K562 treated with DMSO at 1 percent for 24 hours (cell line): ENCODE results near the gene STX12. TPM values are rescaled to one million over a fixed set of nuclear protein-coding genes. Genes with fewer than 3 reads are reported as not detected.

Experiments used
- total RNA-seq: library from RNA; unstranded; fragments of 300-600 nt; gene quantifications from 2 replicates; pipeline ENCODE4 v1.2.3, GENCODE V29; 2022; ENCODE audit warnings: low read depth; ENCODE audit not compliant: insufficient read depth

STX12 gene
- 28.6 and 30.3 TPM in 2 replicates for total RNA-seq

DNA sequence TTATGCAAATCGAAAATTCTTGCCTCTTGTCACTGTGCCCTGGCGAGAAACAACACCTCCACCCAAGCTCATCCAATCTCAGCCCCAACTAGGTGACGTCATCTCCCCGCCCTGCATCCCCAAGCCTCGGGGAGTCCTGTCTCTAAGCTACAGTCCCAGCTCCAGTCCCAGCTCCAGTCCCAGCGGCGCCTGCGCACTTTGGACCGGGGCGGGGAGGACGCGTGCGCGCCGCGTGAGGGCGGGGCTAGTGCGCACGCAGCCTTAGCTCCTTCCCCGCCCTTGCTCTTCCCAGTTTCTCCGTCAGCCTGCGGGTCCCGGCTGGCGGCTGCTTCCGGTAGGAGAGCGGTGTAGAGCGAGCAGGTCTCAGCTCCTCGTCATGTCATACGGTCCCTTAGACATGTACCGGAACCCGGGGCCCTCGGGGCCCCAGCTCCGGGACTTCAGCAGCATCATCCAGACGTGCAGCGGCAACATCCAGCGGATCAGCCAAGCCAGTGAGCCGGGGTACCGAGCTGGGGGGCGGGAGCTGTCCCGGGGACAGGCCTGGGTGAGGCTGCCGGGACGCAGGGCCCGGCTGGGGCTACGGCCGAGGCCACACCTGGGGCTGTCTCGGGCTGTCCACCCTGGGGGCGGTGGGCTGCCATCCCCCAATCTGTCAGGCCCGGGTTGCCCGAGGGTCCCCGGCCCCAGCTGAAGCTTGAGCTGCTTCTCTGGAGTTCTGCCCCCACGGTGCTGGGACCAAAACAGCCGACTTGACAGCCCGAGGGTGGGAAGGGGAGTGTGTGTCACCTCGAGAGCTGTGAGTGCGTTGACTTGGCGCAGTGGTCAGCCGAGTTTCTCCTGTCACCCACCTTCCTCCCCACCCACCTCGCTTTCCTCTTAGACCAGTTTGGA is at the start of gene STX12:
STX12 (plus strand) TSS at position 288 of the 894 bp plus-strand sequence; CDS start at position 377, 89 bp downstream.

DNA sequence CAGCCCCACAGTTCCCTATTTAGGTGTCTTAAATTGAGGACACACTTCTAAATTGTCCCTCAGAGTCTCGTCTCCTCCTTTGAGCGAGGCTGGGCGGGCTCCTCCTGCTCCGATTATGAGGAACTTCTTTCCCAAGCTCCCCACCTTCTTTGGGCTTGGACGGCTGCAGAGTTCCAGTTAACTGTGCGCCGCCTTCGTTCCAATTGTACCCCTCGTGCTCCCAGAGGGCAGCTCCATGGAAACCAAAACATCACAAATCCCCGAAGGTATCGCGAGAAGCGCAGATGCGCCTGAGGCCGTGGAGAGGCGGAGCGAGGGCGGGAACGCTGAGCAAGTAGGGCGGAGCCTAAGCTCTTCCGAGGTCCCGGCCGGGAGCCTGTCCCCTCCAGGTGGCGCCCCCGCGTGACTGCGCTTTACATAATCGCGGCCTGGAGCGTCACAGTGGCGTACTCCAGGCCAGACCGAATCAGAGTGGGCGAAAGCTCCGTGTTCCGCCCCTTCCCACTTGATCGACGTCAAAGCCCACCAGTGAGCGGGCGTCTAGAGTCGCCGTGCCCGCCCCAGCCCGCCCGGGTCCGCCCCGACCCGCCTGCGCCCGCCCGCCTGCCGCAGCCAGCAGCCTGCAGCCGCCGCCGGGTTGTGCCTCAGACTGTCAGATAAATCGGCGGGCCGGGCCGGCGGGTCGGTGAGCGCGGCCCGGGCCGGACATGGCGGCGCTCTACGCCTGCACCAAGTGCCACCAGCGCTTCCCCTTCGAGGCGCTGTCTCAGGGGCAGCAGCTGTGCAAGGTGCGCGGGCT is 47.4 kb upstream of the STX12 start, which contains the start of gene FAM76A:
FAM76A (plus strand) TSS at position 588 of the 799 bp plus-strand sequence; CDS start at position 708, 120 bp downstream.

DNA sequence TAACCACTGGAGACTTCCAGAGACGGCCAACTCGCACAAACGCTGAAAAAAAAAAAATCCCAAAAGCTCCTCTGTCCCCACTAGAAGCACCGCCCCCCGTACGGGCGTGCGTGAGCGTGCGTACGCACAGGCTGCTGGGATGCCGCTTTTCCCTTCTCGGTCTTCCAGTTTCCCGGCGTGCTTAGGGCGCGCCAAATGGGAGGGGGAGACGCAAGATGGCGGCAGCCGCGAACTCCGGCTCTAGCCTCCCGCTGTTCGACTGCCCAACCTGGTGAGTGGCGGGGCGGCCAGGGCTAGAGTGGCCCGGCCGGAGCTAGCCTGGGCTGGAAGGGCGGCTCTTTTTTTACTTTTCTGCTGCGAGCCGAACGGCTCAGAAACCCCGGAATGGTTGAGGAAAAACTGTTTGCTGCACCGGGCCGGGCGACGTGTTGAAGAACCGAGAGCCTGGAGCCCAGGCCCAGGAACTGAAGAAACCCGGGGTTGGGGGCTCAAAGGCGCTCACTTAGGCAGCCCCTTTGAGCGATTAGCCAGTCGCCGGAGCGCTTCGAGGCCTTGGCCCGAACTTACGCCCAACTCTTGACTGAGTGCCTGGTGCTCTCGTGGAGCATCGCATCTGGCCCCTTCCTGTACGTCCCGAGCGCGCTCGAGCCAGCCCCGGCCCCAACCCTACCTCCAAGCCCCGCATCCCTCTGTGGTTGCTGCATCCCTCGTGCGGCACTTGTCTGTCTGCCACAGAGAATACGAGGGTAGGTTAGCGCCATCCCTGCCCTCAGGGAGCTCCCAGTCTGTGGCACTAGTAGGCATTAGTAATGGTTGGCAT is 57.8 kb downstream of the STX12 start, which contains the start of gene PPP1R8:
PPP1R8 (plus strand) TSS at position 162 of the 820 bp plus-strand sequence; CDS start at position 216, 54 bp downstream.

DNA sequence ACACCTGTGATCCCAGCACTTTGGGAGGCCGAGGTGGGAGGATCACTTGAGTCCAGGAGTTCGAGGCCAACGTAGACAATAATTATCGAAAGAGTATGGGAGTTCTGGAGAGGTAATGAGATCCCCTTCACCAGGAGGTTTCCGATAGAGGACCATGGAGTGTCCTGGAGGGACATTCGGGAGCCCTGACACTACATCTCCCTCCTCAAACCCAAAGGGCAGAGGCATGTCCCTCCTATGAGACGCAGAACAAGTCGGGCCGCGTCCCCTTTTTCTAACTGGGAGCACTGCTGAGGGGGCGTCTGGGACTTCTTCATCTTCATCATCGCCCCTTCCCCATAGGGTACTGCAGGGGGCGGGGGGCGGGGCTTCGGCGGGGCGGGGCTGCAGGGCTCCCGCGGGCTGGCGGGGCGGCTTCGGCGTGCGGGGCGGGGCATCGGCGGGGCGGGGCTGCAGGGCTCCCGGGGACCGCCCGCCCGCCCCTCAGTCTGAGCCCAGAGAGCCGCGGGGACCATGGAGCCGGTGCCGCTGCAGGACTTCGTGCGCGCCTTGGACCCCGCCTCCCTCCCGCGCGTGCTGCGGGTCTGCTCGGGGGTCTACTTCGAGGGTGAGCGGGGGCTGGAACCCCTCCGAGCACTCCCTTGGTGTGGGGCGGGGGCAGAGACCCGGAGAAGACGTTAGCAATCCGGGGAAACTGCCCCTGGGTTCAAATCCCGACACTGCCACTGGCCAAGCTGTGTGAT is 99.2 kb downstream of the STX12 start, which contains the start of gene THEMIS2:
THEMIS2 (plus strand) TSS at position 486 of the 743 bp plus-strand sequence; CDS start at position 514, 28 bp downstream.

Other genes starting within 250 kb of the STX12 start
- 32.6 and 34.0 TPM in 2 replicates for gene AHDC1, start 169.1 kb upstream of the STX12 start, total RNA-seq
- gene FGR, start 138.0 kb upstream of the STX12 start, total RNA-seq: not detected in 2 replicates
- gene IFI6, start 101.0 kb upstream of the STX12 start, total RNA-seq: 70.6 and 84.1 TPM in 2 replicates
- gene FAM76A, start 47.3 kb upstream of the STX12 start, total RNA-seq: 8.0 and 9.1 TPM in 2 replicates
- gene PPP1R8, start 57.6 kb downstream of the STX12 start, total RNA-seq: 49.4 and 50.1 TPM in 2 replicates
- gene THEMIS2, start 99.3 kb downstream of the STX12 start, total RNA-seq: 17.5 and 21.4 TPM in 2 replicates
- 99.4 and 99.8 TPM in 2 replicates for gene RPA2, start 141.4 kb downstream of the STX12 start, total RNA-seq
- 1.1 and 2.1 TPM in 2 replicates for gene SMPDL3B, start 161.8 kb downstream of the STX12 start, total RNA-seq
- 5.1 and 6.5 TPM in 2 replicates for gene XKR8, start 186.8 kb downstream of the STX12 start, total RNA-seq